IMR-90 (cell line): ENCODE measurements around the gene PLXNC1. TPM values are rescaled to one million over a fixed set of nuclear protein-coding genes. Genes with fewer than 3 reads are reported as not detected.

Experiments used
- ATAC-seq: fragments of 200-7000 bp; cut with Tn5 transposase; 2 replicates; pipeline ENCODE4 v1.9.1; 2020; ENCODE audit warnings: low read depth, mild to moderate bottlenecking, moderate library complexity
- BruUV-seq: library from RNA; stranded (reverse); fragments of 400-500 nt; replicated peaks from 2 replicates; lab custom pipeline; 2021; lab: Mats Ljungman, UMichigan
- CTCF ChIA-PET: fragments of 300-600 bp; formaldehyde crosslinking; extraction: SDS; loops from one replicate; lab custom pipeline; 2021; ENCODE audit warnings: antibody characterized with exemption; lab: Yijun Ruan, JAX
- POLR2A ChIA-PET: fragments of 300-600 bp; sonication (Branson Sonifier 250); formaldehyde crosslinking; loops from one replicate; lab custom pipeline; 2022; ENCODE audit warnings: antibody characterized with exemption; ENCODE audit not compliant: unreplicated experiment; lab: Charles Lee
- DNase-seq: peaks from one replicate; pipeline ENCODE4 v3.0.0; 2013
- H2AFZ ChIP-seq: replicated peaks from 2 replicates; pipeline ENCODE3; 2013; ENCODE audit warnings: low read length, mild to moderate bottlenecking; ENCODE audit not compliant: poor library complexity
- H2AK5ac ChIP-seq: 2 replicates; pipeline ENCODE4 v1.6.1; 2013; ENCODE audit warnings: low read depth, low read length, inconsistent platforms
- H2AK9ac ChIP-seq: replicated peaks from 2 replicates; pipeline ENCODE3; 2013; ENCODE audit warnings: mild to moderate bottlenecking, low read depth, low read length, moderate library complexity; ENCODE audit not compliant: poor library complexity
- H2BK120ac ChIP-seq: 2 replicates; pipeline ENCODE4 v1.6.1; 2013; ENCODE audit warnings: low read depth, low read length, inconsistent platforms
- H2BK15ac ChIP-seq: 3 replicates; pipeline ENCODE4 v1.6.1; 2013; ENCODE audit warnings: low read depth, low read length, inconsistent platforms
- H2BK20ac ChIP-seq: 2 replicates; pipeline ENCODE4 v1.6.1; 2013; ENCODE audit warnings: low read depth, mild to moderate bottlenecking, inconsistent platforms, low read length, moderate library complexity
- H2BK5ac ChIP-seq: 2 replicates; pipeline ENCODE4 v1.6.1; 2013; ENCODE audit warnings: mild to moderate bottlenecking, low read depth, low read length, inconsistent platforms; ENCODE audit not compliant: poor library complexity, severe bottlenecking
- H3K14ac ChIP-seq: replicated peaks from 2 replicates; pipeline ENCODE4 v1.6.1; 2013; ENCODE audit warnings: low read depth, low read length, inconsistent platforms
- H3K18ac ChIP-seq: 2 replicates; pipeline ENCODE4 v1.6.1; 2013; ENCODE audit warnings: low read depth, low read length, control low read depth
- H3K23ac ChIP-seq: 2 replicates; pipeline ENCODE4 v1.6.1; 2013; ENCODE audit warnings: low read depth, low read length, inconsistent platforms
- H3K27ac ChIP-seq: 2 replicates; pipeline ENCODE4 v1.5.1; 2013; ENCODE audit warnings: mild to moderate bottlenecking, control low read depth, low read length; ENCODE audit not compliant: insufficient read depth
- H3K27me3 ChIP-seq: 2 replicates; pipeline ENCODE4 v1.6.1; 2013; ENCODE audit warnings: low read length; ENCODE audit not compliant: control insufficient read depth, insufficient read depth
- H3K36me3 ChIP-seq: 2 replicates; pipeline ENCODE4 v1.6.1; 2013; ENCODE audit warnings: low read length, mixed read lengths; ENCODE audit not compliant: control insufficient read depth, insufficient read depth
- H3K4ac ChIP-seq: 2 replicates; pipeline ENCODE4 v1.6.1; 2013; ENCODE audit warnings: low read depth, low read length, inconsistent platforms
- H3K4me1 ChIP-seq: 2 replicates; pipeline ENCODE4 v1.6.1; 2013; ENCODE audit warnings: low read length, mixed read lengths; ENCODE audit not compliant: control insufficient read depth, insufficient read depth
- H3K4me2 ChIP-seq: 2 replicates; pipeline ENCODE4 v1.6.1; 2013; ENCODE audit warnings: low read depth, mild to moderate bottlenecking, control low read depth, low read length, moderate library complexity
- H3K4me3 ChIP-seq: 2 replicates; pipeline ENCODE4 v1.5.1; 2013; ENCODE audit warnings: low read depth, mild to moderate bottlenecking, control low read depth, low read length, moderate library complexity; ENCODE audit not compliant: insufficient read depth
- H3K56ac ChIP-seq: 2 replicates; pipeline ENCODE4 v1.6.1; 2013; ENCODE audit warnings: low read length, inconsistent platforms; ENCODE audit not compliant: insufficient read depth; ENCODE audit errors: extremely low read depth
- H3K79me1 ChIP-seq, 2 experiments: 2 replicates each; pipeline ENCODE4 v1.6.1; 2013; ENCODE audit warnings: low read length in 2 of 2, inconsistent platforms in 1 of 2, low read depth in 1 of 2
- H3K9ac ChIP-seq: 2 replicates; pipeline ENCODE4 v1.6.1; 2013; ENCODE audit warnings: low read depth, low read length, control low read depth
- H3K9me1 ChIP-seq: 2 replicates; pipeline ENCODE4 v1.6.1; 2013; ENCODE audit warnings: low read length, inconsistent platforms; ENCODE audit not compliant: insufficient read depth
- H3K9me3 ChIP-seq: 2 replicates; pipeline ENCODE4 v1.6.1; 2013; ENCODE audit warnings: low read length; ENCODE audit not compliant: control insufficient read depth, insufficient read depth
- H4K20me1 ChIP-seq: 2 replicates; pipeline ENCODE4 v1.6.1; 2013; ENCODE audit warnings: low read length, inconsistent platforms; ENCODE audit not compliant: insufficient read depth
- H4K5ac ChIP-seq: 2 replicates; pipeline ENCODE4 v1.6.1; 2013; ENCODE audit warnings: mild to moderate bottlenecking, low read depth, low read length, control low read depth
- H4K8ac ChIP-seq, 2 experiments: 2 replicates each; pipeline ENCODE4 v1.6.1; 2013; ENCODE audit warnings: low read depth in 2 of 2, low read length in 2 of 2, control low read depth in 1 of 2, inconsistent platforms in 1 of 2
- H4K91ac ChIP-seq: 2 replicates; pipeline ENCODE4 v1.6.1; 2013; ENCODE audit warnings: low read depth, low read length, inconsistent platforms; ENCODE audit not compliant: insufficient read depth
- BHLHE40 ChIP-seq: fragments of 150-350 bp; IDR thresholded peaks from 2 replicates; pipeline ENCODE4 v1.6.1; 2016; ENCODE audit warnings: mild to moderate bottlenecking, low read depth, low read length
- CHD1 ChIP-seq: IDR thresholded peaks from 2 replicates; pipeline ENCODE4 v1.6.1; 2012; ENCODE audit warnings: low read depth, low read length, improper control_type of control experiment
- RAD21 ChIP-seq: IDR thresholded peaks from 2 replicates; pipeline ENCODE4 v1.6.1; 2012; ENCODE audit warnings: low read length, improper control_type of control experiment
- RFX5 ChIP-seq: IDR thresholded peaks from 2 replicates; pipeline ENCODE4 v1.8.0; 2012; ENCODE audit warnings: low read depth, mild to moderate bottlenecking, low read length, moderate library complexity
- SMC3 ChIP-seq: fragments of 150-350 bp; IDR thresholded peaks from 2 replicates; pipeline ENCODE4 v1.6.1; 2016; ENCODE audit warnings: low read depth, mild to moderate bottlenecking, antibody characterized with exemption, low read length, moderate library complexity
- WGBS, 2 experiments: methylation state at CpG; one replicate each; pipeline versions ENCODE4 v1.1.5 to v1.1.7; 2013; ENCODE audit warnings: missing lambda C conversion rate in 2 of 2; ENCODE audit not compliant: insufficient read length in 1 of 2; ENCODE audit errors: extremely low coverage in 2 of 2; 5-methylcytosine and 5-hydroxymethylcytosine counted together
- dilution Hi-C: fragments of 300-500 bp; cut with HindIII; formaldehyde crosslinking; loops from one replicate; pipeline ENCODE4 v1.14.3; 2018; ENCODE audit warnings: low sequenced_read_pairs; ENCODE audit not compliant: unreplicated experiment
- in situ Hi-C: fragments of 300-500 bp; cut with MboI; formaldehyde crosslinking; loops from 3 replicates; pipeline ENCODE4 v1.14.3; 2019; ENCODE audit warnings: low sequenced_read_pairs, inconsistent platforms, mixed read lengths
- intact Hi-C: fragments of 100-400 bp; cut with micrococcal nuclease; formaldehyde crosslinking; loops from 2 replicates; pipeline ENCODE4 v1.10.0; 2022
- polyA plus RNA-seq, 3 experiments: library from polyadenylated mRNA; depleted of rRNA; stranded (reverse); fragments of >200 nt; gene quantifications; 2 replicates each; pipeline ENCODE4 v1.2.3, GENCODE V29; 2012; ENCODE audit warnings: low replicate concordance in 1 of 3
- total RNA-seq: library from RNA; depleted of rRNA; stranded (reverse); fragments of >200 nt; gene quantifications from 2 replicates; pipeline ENCODE4 v1.2.3, GENCODE V29; 2012
- TF ChIP-seq, protein P1 (sequence below): fragments of 150-350 bp; IDR thresholded peaks from 2 replicates; pipeline ENCODE4 v1.6.1; 2017; ENCODE audit warnings: mild to moderate bottlenecking, antibody characterized with exemption, low read length, low read depth
- TF ChIP-seq, protein P2 (sequence below): conservative IDR thresholded peaks from 2 replicates; pipeline ENCODE4 v1.5.1; 2012; ENCODE audit warnings: mild to moderate bottlenecking, low read depth, low read length, improper control_type of control experiment

PLXNC1 gene
- total and polyA plus RNA-seq, 2 of the 4 experiments (the other 2 are of a cell fraction): 1.0 to 1.6 TPM

DNA sequence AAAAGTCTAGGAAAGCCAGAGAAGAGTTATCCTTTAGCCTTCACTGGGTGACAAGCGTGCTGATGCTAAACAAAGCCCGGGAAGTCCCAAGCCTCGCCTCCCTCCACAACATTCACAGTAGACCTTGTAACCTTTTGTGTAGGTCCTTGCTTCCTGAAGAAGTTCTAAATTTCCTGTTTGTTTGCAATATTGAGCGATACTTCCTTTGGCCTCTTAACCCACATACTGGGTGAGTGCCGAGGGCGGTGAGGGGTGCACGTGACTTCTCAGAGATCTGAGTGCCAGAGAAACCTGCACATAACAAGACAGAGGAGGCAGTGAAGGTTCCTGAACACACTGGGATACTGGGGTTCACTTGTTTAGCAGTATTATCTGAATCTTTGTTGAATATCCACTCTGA is 134.3 kb downstream of the PLXNC1 start:
- no peak for DNase-seq
- Histone ChIP-seq H2BK120ac (no peak overlapping the region), H3K79me1 (no peaks in the 10 kb centered on the region), H3K14ac (no peak overlapping the region), H3K4me3 (no peak overlapping the region), H3K36me3 (no peaks in the 10 kb centered on the region), H2AFZ (no peak overlapping the region), H4K20me1 (no peaks in the 10 kb centered on the region), H3K27me3 (peaks cover 4% of the 10 kb centered on the region), H3K9me3 (no peaks in the 10 kb centered on the region), H3K4ac (no peak overlapping the region), H2BK20ac (no peak overlapping the region), H2AK9ac (no peak overlapping the region), H3K9me1 (no peaks in the 10 kb centered on the region), H3K4me1 (no peaks in the 10 kb centered on the region), H3K23ac (no peak overlapping the region), H3K9ac (no peak overlapping the region), H2BK15ac (no peak overlapping the region), H4K5ac (no peak overlapping the region), H2AK5ac (no peak overlapping the region), H2BK5ac (no peak overlapping the region), H3K27ac (no peak overlapping the region), H4K91ac (no peak overlapping the region), H3K18ac (no peak overlapping the region), H3K4me2 (no peak overlapping the region), H3K56ac (no peak overlapping the region), H4K8ac (no peak overlapping the region)
- intact Hi-C loops: no loop called here
- in situ Hi-C loops: no loop called here
- WGBS, 2 experiments: no CpG with 5 or more reads among the region's 7 CpGs
- ChIA-PET POLR2A (no interaction called here), CTCF (no interaction called here)
- BruUV-seq: no TSS peak
- no peak for TF ChIP-seq RAD21
- TF ChIP-seq SMC3: no peak
- no peak for TF ChIP-seq RFX5
- TF ChIP-seq BHLHE40: no peak
- TF ChIP-seq, protein P1, sequence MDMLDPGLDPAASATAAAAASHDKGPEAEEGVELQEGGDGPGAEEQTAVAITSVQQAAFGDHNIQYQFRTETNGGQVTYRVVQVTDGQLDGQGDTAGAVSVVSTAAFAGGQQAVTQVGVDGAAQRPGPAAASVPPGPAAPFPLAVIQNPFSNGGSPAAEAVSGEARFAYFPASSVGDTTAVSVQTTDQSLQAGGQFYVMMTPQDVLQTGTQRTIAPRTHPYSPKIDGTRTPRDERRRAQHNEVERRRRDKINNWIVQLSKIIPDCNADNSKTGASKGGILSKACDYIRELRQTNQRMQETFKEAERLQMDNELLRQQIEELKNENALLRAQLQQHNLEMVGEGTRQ: no peak
- TF ChIP-seq, protein P2, sequence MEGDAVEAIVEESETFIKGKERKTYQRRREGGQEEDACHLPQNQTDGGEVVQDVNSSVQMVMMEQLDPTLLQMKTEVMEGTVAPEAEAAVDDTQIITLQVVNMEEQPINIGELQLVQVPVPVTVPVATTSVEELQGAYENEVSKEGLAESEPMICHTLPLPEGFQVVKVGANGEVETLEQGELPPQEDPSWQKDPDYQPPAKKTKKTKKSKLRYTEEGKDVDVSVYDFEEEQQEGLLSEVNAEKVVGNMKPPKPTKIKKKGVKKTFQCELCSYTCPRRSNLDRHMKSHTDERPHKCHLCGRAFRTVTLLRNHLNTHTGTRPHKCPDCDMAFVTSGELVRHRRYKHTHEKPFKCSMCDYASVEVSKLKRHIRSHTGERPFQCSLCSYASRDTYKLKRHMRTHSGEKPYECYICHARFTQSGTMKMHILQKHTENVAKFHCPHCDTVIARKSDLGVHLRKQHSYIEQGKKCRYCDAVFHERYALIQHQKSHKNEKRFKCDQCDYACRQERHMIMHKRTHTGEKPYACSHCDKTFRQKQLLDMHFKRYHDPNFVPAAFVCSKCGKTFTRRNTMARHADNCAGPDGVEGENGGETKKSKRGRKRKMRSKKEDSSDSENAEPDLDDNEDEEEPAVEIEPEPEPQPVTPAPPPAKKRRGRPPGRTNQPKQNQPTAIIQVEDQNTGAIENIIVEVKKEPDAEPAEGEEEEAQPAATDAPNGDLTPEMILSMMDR: no peak
- no peak for TF ChIP-seq CHD1
- dilution Hi-C loops: no loop called here
- no peak for ATAC-seq
